Thyroid gland (tissue), 4 donors: ENCODE results near the gene FANCC.

Source experiments
- CTCF ChIP-seq, 6 experiments: fragments of 200-600 bp in 3 of 6; fragments of 450-650 bp in 3 of 6; sonication (generic) in 3 of 6; IDR thresholded peaks; one replicate each; pipeline ENCODE4 v1.5.1; 2016 to 2019; ENCODE audit warnings: antibody characterized with exemption in 6 of 6, mild to moderate bottlenecking in 2 of 6, inconsistent platforms in 1 of 6, moderate library complexity in 1 of 6
- POLR2A ChIP-seq, 2 donors: fragments of 450-650 bp; IDR thresholded peaks; one replicate each; pipeline ENCODE4 v1.6.1; 2017; ENCODE audit warnings: antibody characterized with exemption in 2 of 2, mild to moderate bottlenecking in 2 of 2, moderate library complexity in 1 of 2

GRCh38 chr9:95204310-95204709 lies 113.2 kb downstream of the FANCC start:
- no peak for TF ChIP-seq CTCF (IDR thresholded peaks at IDR 0.05)
- TF ChIP-seq POLR2A (IDR thresholded peaks at IDR 0.05), result no peak
